ENCODE data around the gene CPXM2. TPM values are rescaled to one million over a fixed set of nuclear protein-coding genes. Genes with fewer than 3 reads are reported as not detected.

The CPXM2 gene
- total RNA-seq, 1 experiment from 2014 or later, result not detected

GRCh38 chr10:123908379-123908778 is 16.8 kb upstream of the CPXM2 start:
- Mint-ChIP-seq H3K4me1 (ENCODE audit: low read depth, unreplicated experiment) (no peaks in the 10 kb centered on the region), H3K4me3 (ENCODE audit: unreplicated experiment) (no peak overlapping the region), H3K27ac (ENCODE audit: unreplicated experiment) (no peak overlapping the region), H3K9me3 (ENCODE audit: unreplicated experiment) (no peaks in the 10 kb centered on the region), H3K36me3 (ENCODE audit: insufficient read depth, unreplicated experiment) (no peaks in the 10 kb centered on the region), H3K27me3 (ENCODE audit: insufficient read depth, unreplicated experiment) (peaks cover 41% of the 10 kb centered on the region)
- no peaks in the 10 kb centered on the region for H3K9me3 ChIP-seq
- no peak overlapping the region for H3K4me3 ChIP-seq (ENCODE audit: low read depth, low read length)
- no peaks in the 10 kb centered on the region for H3K4me1 ChIP-seq
- CTCF ChIA-PET, result no interaction called here
- no peaks in the 10 kb centered on the region for H3K36me3 ChIP-seq (ENCODE audit: control insufficient read depth, insufficient read depth, low read length)
- TF ChIP-seq CTCF (IDR thresholded peaks at IDR 0.05; ENCODE audit: insufficient read depth in 1 of 2, low read depth in 1 of 2, low read length in 1 of 2, severe bottlenecking in 1 of 2, unreplicated experiment in 1 of 2), result no peak
- no peak for DNase-seq
- intact Hi-C loops (cut with micrococcal nuclease; ENCODE audit: unreplicated experiment), result no loop called here
- BruUV-seq (replicated peaks), result no TSS peak
- POLR2A ChIA-PET, result no interaction called here
- no peaks in the 10 kb centered on the region for H3K27me3 ChIP-seq (replicated peaks; ENCODE audit: control insufficient read depth, insufficient read depth, low read length)

GRCh38 chr10:123906884-123907652 is 15.5 kb upstream of the CPXM2 start:
- H3K27ac Mint-ChIP-seq (ENCODE audit: unreplicated experiment), result no peak overlapping the region
- H3K27me3 Mint-ChIP-seq (ENCODE audit: insufficient read depth, unreplicated experiment), result peaks cover 35% of the 10 kb centered on the region
- H3K36me3 ChIP-seq (ENCODE audit: control insufficient read depth, insufficient read depth, low read length), result no peaks in the 10 kb centered on the region
- no peaks in the 10 kb centered on the region for H3K4me1 Mint-ChIP-seq (ENCODE audit: low read depth, unreplicated experiment)
- no peaks in the 10 kb centered on the region for H3K9me3 ChIP-seq
- CTCF ChIA-PET, result interaction anchor here (0.7 kb wide), 1 partner anchor 366 kb away, joined by 3 read pairs; no protein-coding TSS in a partner anchor
- POLR2A ChIA-PET, result no interaction called here
- no peak for TF ChIP-seq CTCF (IDR thresholded peaks at IDR 0.05; ENCODE audit: insufficient read depth in 1 of 2, low read depth in 1 of 2, low read length in 1 of 2, severe bottlenecking in 1 of 2, unreplicated experiment in 1 of 2)
- H3K4me3 ChIP-seq (ENCODE audit: low read depth, low read length), result no peak overlapping the region
- DNase-seq, result no peak
- no peaks in the 10 kb centered on the region for H3K9me3 Mint-ChIP-seq (ENCODE audit: unreplicated experiment)
- no TSS peak for BruUV-seq (replicated peaks)
- no peak overlapping the region for H3K4me3 Mint-ChIP-seq (ENCODE audit: unreplicated experiment)
- no peaks in the 10 kb centered on the region for H3K36me3 Mint-ChIP-seq (ENCODE audit: insufficient read depth, unreplicated experiment)
- no peaks in the 10 kb centered on the region for H3K4me1 ChIP-seq
- intact Hi-C loops (cut with micrococcal nuclease; ENCODE audit: unreplicated experiment), result no loop called here
- H3K27me3 ChIP-seq (replicated peaks; ENCODE audit: control insufficient read depth, insufficient read depth, low read length), result no peaks in the 10 kb centered on the region

- peaks cover 30% of the 10 kb centered on the region for H3K27me3 Mint-ChIP-seq (ENCODE audit: insufficient read depth, unreplicated experiment)
- intact Hi-C loops (cut with micrococcal nuclease; ENCODE audit: unreplicated experiment), result no loop called here
These were observed 14.7 kb upstream of the CPXM2 start for GRCh38 chr10:123906296-123906695.

More at GRCh38 chr10:123906296-123906695, 14.7 kb upstream of the CPXM2 start:
- DNase-seq, result no peak
- Histone ChIP-seq H3K9me3 (no peaks in the 10 kb centered on the region), H3K4me1 (no peaks in the 10 kb centered on the region), H3K27me3 (replicated peaks; ENCODE audit: control insufficient read depth, insufficient read depth, low read length) (no peaks in the 10 kb centered on the region), H3K36me3 (ENCODE audit: control insufficient read depth, insufficient read depth, low read length) (no peaks in the 10 kb centered on the region), H3K4me3 (ENCODE audit: low read depth, low read length) (no peak overlapping the region)
- no TSS peak for BruUV-seq (replicated peaks)
- CTCF ChIA-PET, result no interaction called here
- Mint-ChIP-seq H3K4me3 (ENCODE audit: unreplicated experiment) (no peak overlapping the region), H3K36me3 (ENCODE audit: insufficient read depth, unreplicated experiment) (no peaks in the 10 kb centered on the region), H3K27ac (ENCODE audit: unreplicated experiment) (no peak overlapping the region), H3K9me3 (ENCODE audit: unreplicated experiment) (no peaks in the 10 kb centered on the region), H3K4me1 (ENCODE audit: low read depth, unreplicated experiment) (no peaks in the 10 kb centered on the region)
- POLR2A ChIA-PET, result no interaction called here
- TF ChIP-seq CTCF (IDR thresholded peaks at IDR 0.05; ENCODE audit: insufficient read depth in 1 of 2, low read depth in 1 of 2, low read length in 1 of 2, severe bottlenecking in 1 of 2, unreplicated experiment in 1 of 2), result no peak

Data from Caco-2 (cell line).